ENCODE measurements around the gene ZNF616.
A peak's percentile ranks its signal among the peaks of the same experiment; 100 is the strongest.

The ZNF616 gene

GRCh38 chr19:52138983-52139251, 821 bp downstream of the ZNF616 start:
- TF ChIP-seq, protein P1, sequence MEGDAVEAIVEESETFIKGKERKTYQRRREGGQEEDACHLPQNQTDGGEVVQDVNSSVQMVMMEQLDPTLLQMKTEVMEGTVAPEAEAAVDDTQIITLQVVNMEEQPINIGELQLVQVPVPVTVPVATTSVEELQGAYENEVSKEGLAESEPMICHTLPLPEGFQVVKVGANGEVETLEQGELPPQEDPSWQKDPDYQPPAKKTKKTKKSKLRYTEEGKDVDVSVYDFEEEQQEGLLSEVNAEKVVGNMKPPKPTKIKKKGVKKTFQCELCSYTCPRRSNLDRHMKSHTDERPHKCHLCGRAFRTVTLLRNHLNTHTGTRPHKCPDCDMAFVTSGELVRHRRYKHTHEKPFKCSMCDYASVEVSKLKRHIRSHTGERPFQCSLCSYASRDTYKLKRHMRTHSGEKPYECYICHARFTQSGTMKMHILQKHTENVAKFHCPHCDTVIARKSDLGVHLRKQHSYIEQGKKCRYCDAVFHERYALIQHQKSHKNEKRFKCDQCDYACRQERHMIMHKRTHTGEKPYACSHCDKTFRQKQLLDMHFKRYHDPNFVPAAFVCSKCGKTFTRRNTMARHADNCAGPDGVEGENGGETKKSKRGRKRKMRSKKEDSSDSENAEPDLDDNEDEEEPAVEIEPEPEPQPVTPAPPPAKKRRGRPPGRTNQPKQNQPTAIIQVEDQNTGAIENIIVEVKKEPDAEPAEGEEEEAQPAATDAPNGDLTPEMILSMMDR (IDR thresholded peaks at IDR 0.05; ENCODE audit: extremely low read depth, missing control alignments) = no peak
- DNase-seq (ENCODE audit: low spot score) = no peak

GRCh38 chr19:52138278-52138982, 1.3 kb downstream of the ZNF616 start:
- TF ChIP-seq, protein P1 (IDR thresholded peaks at IDR 0.05; ENCODE audit: extremely low read depth, missing control alignments) = no peak
- DNase-seq (ENCODE audit: low spot score) = peak; percentile 25

DNA sequence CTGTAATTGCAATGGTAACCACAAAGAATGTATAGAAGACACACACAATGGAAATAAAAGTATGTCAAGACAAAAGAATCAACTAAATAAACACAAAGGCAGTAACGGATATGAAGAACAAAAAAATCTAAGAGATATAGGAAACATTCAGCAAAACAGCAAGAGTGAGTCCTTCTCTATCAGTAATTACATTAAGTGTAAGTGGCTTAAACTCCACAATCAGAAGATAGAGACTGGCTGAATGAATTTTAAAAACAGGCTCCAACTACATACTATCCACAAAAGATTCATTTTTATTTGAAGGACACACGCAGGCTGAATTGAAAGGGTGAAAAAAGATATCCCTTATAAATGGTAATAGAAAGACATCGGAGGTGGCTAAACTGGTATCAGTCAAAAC, 19.5 kb downstream of the ZNF616 start:
- DNase-seq (ENCODE audit: low spot score) = no peak
- TF ChIP-seq, protein P1 (IDR thresholded peaks at IDR 0.05; ENCODE audit: extremely low read depth, missing control alignments) = no peak

GRCh38 chr19:52115526-52116053, 24.1 kb downstream of the ZNF616 start:
- TF ChIP-seq, protein P1 (IDR thresholded peaks at IDR 0.05; ENCODE audit: extremely low read depth, missing control alignments) = no peak
- DNase-seq (ENCODE audit: low spot score) = no peak

DNA sequence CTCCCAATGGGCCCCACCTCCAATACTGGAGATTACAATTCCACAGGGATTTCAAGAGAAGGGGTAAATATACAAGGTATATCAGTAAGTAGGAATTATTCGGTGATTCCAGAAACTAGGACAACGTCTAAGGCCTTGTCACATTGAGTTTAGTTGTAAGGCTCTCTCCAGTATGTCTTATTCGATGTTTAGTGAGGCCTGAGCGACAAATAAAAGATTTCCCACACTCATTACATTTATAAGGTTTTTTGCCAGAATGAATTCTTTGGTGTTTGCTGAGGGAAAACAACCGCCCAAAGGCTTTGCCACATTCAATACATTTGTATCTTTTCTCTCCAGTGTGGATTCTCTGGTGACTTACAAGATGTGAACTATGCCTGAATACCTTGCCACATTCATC, 25.0 kb downstream of the ZNF616 start:
- no peak for DNase-seq (ENCODE audit: low spot score)
- TF ChIP-seq, protein P1 (IDR thresholded peaks at IDR 0.05; ENCODE audit: extremely low read depth, missing control alignments) = no peak

- TF ChIP-seq, protein P1 (IDR thresholded peaks at IDR 0.05; ENCODE audit: extremely low read depth, missing control alignments) = no peak
- DNase-seq (ENCODE audit: low spot score) = no peak
These were observed 27.1 kb downstream of the ZNF616 start for GRCh38 chr19:52112624-52113023.

DNA sequence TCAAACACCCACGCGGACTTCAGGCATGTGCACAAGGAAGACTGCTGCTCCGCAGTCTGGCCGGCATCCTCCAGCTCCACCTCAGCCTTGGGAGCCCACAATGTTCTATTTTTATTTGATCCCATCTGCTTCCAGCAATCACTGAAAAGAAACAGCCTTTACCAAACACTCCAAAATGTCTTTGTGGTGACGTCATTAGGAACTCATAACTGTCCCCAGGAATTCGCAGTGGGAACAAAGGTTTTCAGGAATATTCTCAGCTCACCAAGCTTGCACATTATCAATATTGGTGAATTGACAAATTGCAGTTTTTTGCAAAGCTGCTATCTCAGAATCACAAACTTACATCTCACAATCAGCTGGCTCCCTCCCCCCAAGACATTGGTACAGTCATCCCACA, 29.0 kb downstream of the ZNF616 start:
- TF ChIP-seq, protein P1 (IDR thresholded peaks at IDR 0.05; ENCODE audit: extremely low read depth, missing control alignments) = no peak
- DNase-seq (ENCODE audit: low spot score) = no peak

Data from GM20000 (cell line).